ENCODE data around the gene HSD11B2. TPM values are rescaled to one million over a fixed set of nuclear protein-coding genes. Genes with fewer than 3 reads are reported as not detected.

The HSD11B2 gene
- total RNA-seq, 1 donor from 2014 or later: 5.2 TPM

DNA sequence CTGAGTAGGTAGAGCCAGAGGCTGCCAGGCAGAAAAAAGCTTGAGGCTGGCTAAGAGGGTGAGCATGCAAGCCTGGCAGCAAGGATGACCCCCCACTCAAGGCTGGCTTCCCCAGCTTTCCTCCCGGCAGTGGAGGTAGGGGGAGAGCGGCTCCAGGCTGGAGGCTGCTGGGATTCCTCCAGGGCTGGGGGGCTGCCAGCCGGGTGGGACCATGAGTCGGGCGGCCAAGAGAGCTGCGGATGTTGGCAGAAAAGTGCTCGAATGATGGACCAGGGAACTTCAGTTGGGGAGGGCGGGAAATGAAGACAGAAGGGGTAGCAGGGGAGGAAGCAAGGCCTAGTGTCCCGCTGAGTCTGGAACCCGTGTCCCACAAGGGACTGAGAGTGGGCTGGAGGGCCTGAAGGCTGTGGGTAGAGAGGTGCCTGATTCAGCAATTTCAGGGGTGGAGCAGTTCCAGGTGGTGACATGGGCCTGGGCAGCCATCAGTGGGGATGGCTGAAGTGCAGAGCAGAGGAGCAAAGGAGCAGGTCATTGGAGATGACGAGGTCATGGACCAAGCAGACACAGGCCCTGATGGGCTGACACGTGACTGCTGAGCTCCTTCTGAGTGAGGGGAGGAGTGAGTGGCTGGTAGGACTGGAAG is 20.3 kb downstream of the HSD11B2 start:
- DNase-seq: no peak
- intact Hi-C loops (cut with micrococcal nuclease): no loop called here
- Mint-ChIP-seq H3K27me3 (no peaks in the 10 kb centered on the region), H3K9me3 (no peaks in the 10 kb centered on the region), H3K36me3 (ENCODE audit: low read depth) (peaks cover 2% of the 10 kb centered on the region), H3K27ac (no peak overlapping the region), H3K4me3 (no peak overlapping the region), H3K4me1 (peaks cover 1% of the 10 kb centered on the region)

DNA sequence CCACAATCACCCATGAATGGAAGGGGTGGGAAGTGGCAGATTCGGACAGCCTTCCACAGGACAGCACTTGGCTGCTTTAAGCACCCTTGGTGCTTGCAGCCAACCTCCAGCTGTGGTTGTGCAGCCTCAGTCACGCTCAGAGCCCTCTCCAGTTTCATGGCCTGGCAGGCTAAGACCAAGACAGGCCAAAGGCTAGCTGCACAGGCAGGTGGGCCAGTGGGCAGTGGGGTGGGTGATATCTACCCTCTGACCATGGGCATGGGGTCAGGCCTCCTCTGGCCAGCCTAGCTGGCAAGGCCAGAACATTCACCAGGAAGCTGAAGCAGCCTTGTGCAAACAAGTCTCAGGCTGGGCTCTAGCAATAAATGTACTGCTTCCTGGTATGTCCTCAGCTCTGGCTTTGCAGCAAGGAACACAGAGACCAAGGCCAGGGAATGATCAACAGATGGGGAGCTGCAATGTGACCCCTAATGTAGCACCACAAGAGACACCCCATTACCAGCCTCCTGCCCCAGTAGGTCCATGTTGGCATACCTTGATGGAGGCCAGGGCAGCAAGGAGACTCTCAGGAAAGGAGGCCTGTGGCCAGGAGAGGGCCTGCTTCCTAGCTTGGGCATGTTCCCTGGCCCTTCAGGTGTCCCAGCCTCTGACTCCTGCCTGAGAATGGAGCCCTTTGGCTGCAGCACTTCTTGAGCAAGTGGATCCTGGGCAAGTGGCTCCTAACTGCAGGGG is 20.9 kb downstream of the HSD11B2 start:
- no peak for DNase-seq
- Mint-ChIP-seq H3K36me3 (ENCODE audit: low read depth) (peaks cover 2% of the 10 kb centered on the region), H3K9me3 (no peaks in the 10 kb centered on the region), H3K4me3 (no peak overlapping the region), H3K27me3 (no peaks in the 10 kb centered on the region), H3K4me1 (peaks cover 1% of the 10 kb centered on the region), H3K27ac (no peak overlapping the region)
- intact Hi-C loops (cut with micrococcal nuclease): no loop called here

DNA sequence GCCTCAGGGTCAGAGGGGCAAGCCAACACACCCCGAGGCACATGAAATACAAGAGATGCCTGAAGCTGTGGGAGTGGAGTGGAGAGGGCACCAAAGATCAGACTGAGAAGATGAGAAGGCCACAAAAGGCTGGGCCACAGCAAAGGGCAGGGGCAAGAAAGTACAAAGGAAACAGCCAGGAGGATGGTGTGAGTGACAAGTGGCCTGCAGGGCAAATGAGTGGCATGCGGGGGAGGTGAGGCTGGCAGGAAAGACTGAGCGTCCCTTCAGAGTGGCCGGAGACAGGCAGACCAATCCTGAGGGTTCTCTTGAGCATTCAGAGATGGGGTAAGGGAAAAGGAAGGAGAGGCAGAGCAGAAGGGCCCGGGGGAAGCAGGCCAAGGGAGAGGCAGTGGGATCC is 23.2 kb downstream of the HSD11B2 start:
- H3K27me3 Mint-ChIP-seq: no peaks in the 10 kb centered on the region
- intact Hi-C loops (cut with micrococcal nuclease): no loop called here
- H3K36me3 Mint-ChIP-seq (ENCODE audit: low read depth): peaks cover 3% of the 10 kb centered on the region
- H3K4me1 Mint-ChIP-seq: peaks cover 4% of the 10 kb centered on the region
- DNase-seq: no peak
- H3K27ac Mint-ChIP-seq: no peak overlapping the region
- no peaks in the 10 kb centered on the region for H3K9me3 Mint-ChIP-seq
- H3K4me3 Mint-ChIP-seq: no peak overlapping the region

DNA sequence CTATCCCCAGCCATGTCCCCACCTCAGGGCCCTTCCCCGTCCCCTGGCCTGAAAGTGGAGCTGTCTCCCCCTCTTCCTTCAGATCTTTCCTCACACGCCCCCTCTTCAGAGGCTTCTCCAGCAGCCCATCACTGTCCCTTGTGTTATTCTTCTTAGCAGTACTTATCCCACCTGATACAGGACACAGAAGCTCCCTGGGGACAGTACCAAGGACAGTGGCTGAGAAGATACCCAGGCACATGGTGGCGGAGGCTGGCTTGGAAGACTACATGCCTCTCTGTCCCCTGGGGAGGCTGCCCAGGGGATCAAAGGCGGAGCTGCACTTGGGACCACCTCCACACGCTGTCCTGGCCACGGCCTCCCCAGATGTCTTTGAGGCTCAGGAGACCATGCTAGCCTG is 23.9 kb downstream of the HSD11B2 start:
- intact Hi-C loops (cut with micrococcal nuclease): no loop called here
- no peak for DNase-seq
- no peak overlapping the region for H3K27ac Mint-ChIP-seq
- H3K9me3 Mint-ChIP-seq: no peaks in the 10 kb centered on the region
- H3K27me3 Mint-ChIP-seq: no peaks in the 10 kb centered on the region
- H3K4me3 Mint-ChIP-seq: no peak overlapping the region
- peaks cover 2% of the 10 kb centered on the region for H3K36me3 Mint-ChIP-seq (ENCODE audit: low read depth)
- H3K4me1 Mint-ChIP-seq: peaks cover 4% of the 10 kb centered on the region

DNA sequence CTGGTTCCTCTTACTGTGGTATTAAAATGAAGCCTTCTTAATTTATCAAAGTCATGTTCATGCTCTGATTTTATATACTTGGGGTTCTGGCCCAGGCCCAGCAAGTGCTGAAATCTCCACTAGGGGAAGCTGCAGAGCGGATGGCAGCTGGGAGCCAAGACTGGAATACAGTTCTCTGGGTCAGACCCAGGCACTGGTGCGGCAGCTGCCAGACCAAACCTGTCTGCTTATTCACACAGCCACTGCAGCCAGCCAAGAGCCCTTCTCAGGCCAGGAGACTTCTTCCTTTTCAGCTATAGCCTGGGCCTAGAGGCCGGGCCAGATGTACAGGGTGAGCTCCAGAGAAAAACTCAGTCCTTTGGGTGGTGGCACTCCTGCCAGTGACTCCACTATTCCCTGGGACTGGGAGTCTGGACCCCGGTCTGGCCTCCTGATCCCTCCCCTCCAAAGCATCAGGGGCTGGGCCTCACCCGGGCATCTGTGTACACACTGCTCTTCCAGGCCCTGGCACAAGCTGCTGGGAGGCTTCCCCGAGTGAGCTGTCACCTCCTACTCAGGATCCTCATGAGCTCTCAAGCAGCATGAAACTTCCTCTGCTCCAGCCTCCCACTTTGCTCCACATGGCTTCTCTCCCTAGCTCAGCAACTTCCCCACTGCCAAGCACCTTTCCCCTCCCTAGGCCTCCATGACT is 25.6 kb downstream of the HSD11B2 start:
- Mint-ChIP-seq H3K27ac (no peak overlapping the region), H3K4me1 (peaks cover 4% of the 10 kb centered on the region)
- DNase-seq: no peak

DNA sequence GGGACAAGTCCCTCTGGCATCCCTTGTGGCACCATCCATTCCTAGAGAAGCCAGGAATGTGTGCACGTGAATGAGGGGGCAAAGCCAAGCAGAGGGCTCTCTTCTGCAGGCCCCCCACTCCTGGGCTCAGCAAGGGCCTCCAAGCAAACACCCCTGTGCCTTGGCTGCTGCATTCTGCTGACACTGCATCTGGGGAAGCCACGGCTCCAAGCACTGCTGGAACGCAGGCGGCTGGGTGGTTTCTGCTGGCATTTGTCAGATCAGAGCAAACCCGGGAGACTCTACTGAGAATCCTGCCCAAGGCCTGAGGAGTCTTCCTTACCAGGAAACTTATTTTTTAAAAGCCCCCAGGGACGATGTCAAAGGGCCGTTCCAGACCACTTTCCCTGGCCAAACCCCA is 26.7 kb downstream of the HSD11B2 start:
- no peaks in the 10 kb centered on the region for H3K27me3 Mint-ChIP-seq
- intact Hi-C loops (cut with micrococcal nuclease): no loop called here
- H3K36me3 Mint-ChIP-seq (ENCODE audit: low read depth): peaks cover 4% of the 10 kb centered on the region
- no peak for DNase-seq
- no peak overlapping the region for H3K4me3 Mint-ChIP-seq
- no peaks in the 10 kb centered on the region for H3K9me3 Mint-ChIP-seq
- no peak overlapping the region for H3K27ac Mint-ChIP-seq
- H3K4me1 Mint-ChIP-seq: peaks cover 4% of the 10 kb centered on the region

More for the DNA sequence above, 25.6 kb downstream of the HSD11B2 start:
- Mint-ChIP-seq H3K27me3 (no peaks in the 10 kb centered on the region), H3K36me3 (ENCODE audit: low read depth) (peaks cover 3% of the 10 kb centered on the region), H3K9me3 (no peaks in the 10 kb centered on the region), H3K4me3 (no peak overlapping the region)
- intact Hi-C loops (cut with micrococcal nuclease): no loop called here

DNA sequence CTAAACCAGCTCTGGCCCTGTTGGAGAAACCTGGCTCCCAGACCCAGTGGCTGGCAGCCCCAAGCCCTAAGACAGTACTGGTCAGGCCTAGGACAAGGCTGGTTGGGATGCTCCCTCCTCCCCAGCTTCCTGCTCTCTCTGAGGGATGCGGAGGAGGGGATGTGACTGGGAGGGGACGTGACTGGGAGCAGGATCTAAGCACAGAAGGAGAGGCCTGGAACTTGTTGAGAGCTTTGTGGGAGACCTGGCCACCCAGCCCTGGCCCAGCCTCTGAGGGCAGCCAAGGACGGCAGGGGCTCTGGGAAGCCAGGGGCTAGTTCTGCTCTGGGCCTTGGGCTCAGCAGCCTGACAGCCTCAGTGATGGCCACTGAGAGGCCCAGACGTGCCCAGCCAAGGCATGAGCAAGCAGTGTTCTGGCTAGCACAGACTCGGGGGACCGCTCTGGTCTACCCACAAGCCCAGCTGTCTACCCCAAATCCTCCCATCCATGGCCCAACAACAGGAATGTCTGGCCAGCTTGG is 27.3 kb downstream of the HSD11B2 start:
- H3K27me3 Mint-ChIP-seq: no peaks in the 10 kb centered on the region
- no peak for DNase-seq
- H3K27ac Mint-ChIP-seq: no peak overlapping the region
- no peak overlapping the region for H3K4me3 Mint-ChIP-seq
- H3K9me3 Mint-ChIP-seq: no peaks in the 10 kb centered on the region
- intact Hi-C loops (cut with micrococcal nuclease): no loop called here
- peaks cover 4% of the 10 kb centered on the region for H3K4me1 Mint-ChIP-seq
- peaks cover 4% of the 10 kb centered on the region for H3K36me3 Mint-ChIP-seq (ENCODE audit: low read depth)

DNA sequence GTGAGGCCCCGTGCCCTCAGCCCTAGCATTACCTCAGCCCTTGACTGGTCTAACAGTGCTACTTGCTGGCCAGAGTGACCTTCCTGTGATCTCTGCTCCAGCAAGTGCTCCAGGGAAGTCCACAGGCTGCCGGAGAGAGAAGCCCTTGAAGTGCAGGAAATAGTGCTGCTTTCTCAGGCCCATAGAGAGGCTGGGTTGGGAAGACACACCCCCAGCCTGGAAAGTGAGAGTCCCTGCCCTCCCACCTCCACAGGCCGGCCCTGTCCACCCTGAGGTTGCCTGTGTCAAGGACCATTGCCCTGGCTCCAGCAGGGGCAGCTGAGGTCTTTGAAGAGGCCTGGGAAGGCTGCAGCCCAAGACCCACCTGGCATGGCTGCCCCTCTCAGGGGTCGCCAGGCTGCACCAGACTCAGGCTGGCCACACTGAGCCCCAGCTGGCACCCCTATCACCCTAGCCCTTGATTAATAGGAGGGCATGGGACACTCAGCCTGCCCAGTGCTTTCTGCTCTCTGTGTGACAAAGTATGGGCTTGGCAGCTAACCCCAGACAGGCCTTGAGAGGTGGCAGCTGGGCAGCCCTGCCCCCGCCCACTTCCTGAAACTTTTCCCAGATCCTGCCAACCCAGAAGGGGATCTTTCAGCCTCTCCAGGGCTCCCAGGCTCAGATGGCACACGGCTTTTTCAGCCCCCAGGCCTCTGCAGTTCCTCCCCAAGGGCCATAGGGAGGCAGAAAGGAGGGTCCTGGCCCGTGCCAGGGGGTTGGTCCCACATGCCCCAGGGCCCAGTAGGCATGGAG is 28.3 kb downstream of the HSD11B2 start:
- Mint-ChIP-seq H3K36me3 (ENCODE audit: low read depth) (peaks cover 4% of the 10 kb centered on the region), H3K4me1 (peaks cover 3% of the 10 kb centered on the region), H3K27me3 (no peaks in the 10 kb centered on the region), H3K4me3 (no peak overlapping the region), H3K27ac (peak overlapping the region; percentile 1), H3K9me3 (no peaks in the 10 kb centered on the region)
- DNase-seq: no peak
- intact Hi-C loops (cut with micrococcal nuclease): no loop called here

DNA sequence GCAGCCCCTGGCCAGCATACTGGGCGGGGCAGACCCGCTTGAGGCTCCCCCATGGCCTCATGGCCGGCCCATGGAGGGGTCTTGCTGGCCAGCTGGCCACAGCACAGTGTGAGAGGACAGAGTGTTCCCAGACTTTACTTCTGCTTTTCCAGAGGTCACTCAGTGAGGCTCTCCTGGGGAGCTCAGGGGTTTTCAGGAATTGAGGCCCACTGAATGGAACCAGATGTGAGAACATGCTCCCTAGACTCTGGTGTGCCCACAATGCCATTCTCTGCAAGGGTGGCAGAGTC is 28.9 kb downstream of the HSD11B2 start:
- no peak for DNase-seq
- Mint-ChIP-seq H3K9me3 (no peaks in the 10 kb centered on the region), H3K27me3 (no peaks in the 10 kb centered on the region), H3K4me3 (no peak overlapping the region), H3K27ac (no peak overlapping the region), H3K36me3 (ENCODE audit: low read depth) (peaks cover 4% of the 10 kb centered on the region), H3K4me1 (peaks cover 3% of the 10 kb centered on the region)
- intact Hi-C loops (cut with micrococcal nuclease): no loop called here

DNA sequence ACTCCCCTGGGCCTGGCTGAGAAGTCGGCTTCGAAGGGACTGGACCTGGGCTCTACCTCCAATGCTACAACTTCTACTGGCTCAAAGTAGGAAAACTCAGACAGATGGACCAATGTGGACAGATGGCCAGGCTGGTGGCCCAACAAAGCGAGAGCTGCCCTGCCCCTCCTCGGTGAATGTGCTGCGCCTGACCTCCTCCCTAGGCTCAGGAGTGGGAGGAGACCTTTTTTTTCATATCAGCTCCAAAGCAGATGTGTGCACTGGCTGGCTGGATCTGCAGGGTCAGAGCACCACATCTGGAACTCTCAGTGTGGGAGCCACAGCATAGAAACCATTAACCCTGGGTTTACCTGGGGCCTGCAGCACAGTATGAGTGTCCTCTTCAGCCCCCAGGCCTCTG is 29.2 kb downstream of the HSD11B2 start:
- intact Hi-C loops (cut with micrococcal nuclease): no loop called here

DNA sequence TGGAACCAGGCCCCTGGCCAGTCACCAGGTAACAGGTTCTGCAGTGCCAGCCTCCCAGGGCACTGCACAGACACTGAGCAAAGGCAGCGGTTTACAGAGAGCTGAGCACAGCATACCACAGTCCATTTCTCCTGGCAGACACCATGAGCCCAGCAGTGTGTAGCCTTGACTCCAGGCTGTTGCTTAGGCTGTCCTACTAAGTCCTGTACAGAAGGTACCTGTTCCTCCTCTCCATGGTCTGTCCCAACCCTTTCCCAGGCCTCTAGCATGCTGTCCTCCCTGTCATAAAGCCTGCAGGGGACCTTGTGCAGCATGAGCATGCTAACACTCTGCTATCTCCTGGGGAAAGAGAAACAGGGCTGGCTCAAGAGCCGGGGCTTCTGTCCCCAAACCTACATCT is 30.0 kb downstream of the HSD11B2 start:
- H3K36me3 Mint-ChIP-seq (ENCODE audit: low read depth): peaks cover 4% of the 10 kb centered on the region
- H3K4me1 Mint-ChIP-seq: peaks cover 3% of the 10 kb centered on the region
- intact Hi-C loops (cut with micrococcal nuclease): no loop called here
- H3K27me3 Mint-ChIP-seq: no peaks in the 10 kb centered on the region
- no peak overlapping the region for H3K27ac Mint-ChIP-seq
- H3K9me3 Mint-ChIP-seq: no peaks in the 10 kb centered on the region
- no peak overlapping the region for H3K4me3 Mint-ChIP-seq
- no peak for DNase-seq

More for the DNA sequence above, 29.2 kb downstream of the HSD11B2 start:
- no peak for DNase-seq
- Mint-ChIP-seq H3K4me1 (peaks cover 3% of the 10 kb centered on the region), H3K9me3 (no peaks in the 10 kb centered on the region), H3K27me3 (no peaks in the 10 kb centered on the region), H3K36me3 (ENCODE audit: low read depth) (peaks cover 4% of the 10 kb centered on the region), H3K27ac (no peak overlapping the region), H3K4me3 (no peak overlapping the region)

DNA sequence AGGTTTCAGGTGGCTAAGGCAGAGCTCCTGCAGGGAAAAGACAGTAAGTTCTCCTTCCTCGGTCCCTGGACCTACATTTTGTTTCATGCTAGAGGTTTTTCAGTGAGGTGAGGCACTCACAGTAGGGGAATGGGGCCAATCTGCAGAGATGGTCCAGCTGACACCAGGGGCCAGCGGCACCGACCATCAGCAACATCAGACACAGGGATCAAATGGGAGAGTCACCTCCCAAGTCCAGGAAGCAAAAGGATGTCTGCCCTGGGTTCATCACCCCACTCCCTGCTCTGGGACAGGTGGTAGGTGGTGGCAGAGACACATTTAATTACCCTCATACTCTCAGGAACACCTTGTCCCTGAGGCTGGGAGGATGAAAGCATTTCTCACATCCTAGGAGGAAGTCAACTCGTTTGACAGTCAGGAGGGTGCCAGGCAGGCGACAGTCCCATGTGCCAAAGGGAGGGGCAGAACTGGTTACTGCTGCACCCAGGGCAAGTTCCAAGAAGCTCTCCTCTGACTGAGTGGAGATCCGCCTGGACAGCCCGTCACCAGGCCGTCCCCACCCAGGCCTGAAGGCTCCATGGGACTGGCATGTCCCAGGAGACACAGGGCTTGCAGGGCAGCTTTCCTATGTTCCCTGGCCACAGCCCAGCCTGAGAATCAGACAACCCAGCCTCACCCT is 30.8 kb downstream of the HSD11B2 start:
- Mint-ChIP-seq H3K9me3 (no peaks in the 10 kb centered on the region), H3K4me3 (no peak overlapping the region), H3K27me3 (no peaks in the 10 kb centered on the region), H3K4me1 (peaks cover 3% of the 10 kb centered on the region), H3K27ac (no peak overlapping the region), H3K36me3 (ENCODE audit: low read depth) (peaks cover 4% of the 10 kb centered on the region)
- intact Hi-C loops (cut with micrococcal nuclease): no loop called here
- DNase-seq: no peak

DNA sequence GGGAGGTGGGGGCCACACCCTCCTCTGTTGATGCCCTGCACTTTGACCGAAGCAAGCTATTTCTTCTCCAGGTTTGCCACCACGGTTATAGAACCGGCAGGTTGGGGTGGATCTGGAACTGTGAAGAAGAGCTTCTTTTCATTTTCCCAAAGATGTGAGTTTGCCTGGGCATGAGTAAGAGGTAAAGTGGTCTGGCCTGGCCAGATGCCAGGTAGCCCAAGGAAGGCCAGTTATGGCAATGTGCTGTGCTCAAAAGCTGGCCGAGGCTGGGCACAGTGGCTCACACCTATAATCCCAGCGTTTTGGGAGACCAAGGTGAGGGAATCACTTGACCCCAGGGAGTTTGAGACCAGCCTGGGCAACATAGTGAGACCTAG is 31.3 kb downstream of the HSD11B2 start:
- intact Hi-C loops (cut with micrococcal nuclease): no loop called here
- no peak for DNase-seq
- Mint-ChIP-seq H3K27ac (no peak overlapping the region), H3K4me1 (peaks cover 3% of the 10 kb centered on the region), H3K4me3 (no peak overlapping the region), H3K36me3 (ENCODE audit: low read depth) (peaks cover 4% of the 10 kb centered on the region), H3K27me3 (no peaks in the 10 kb centered on the region), H3K9me3 (no peaks in the 10 kb centered on the region)
